Stimulated activated CD8-positive, alpha-beta memory T cell treated with anti-CD3 and anti-CD28 coated beads, Interleukin-15, amount 100 ng/mL, for 48 hours (primary cell): ENCODE data around the gene KHDRBS2.

Source experiments
- DNase-seq, 2 donors: peaks; one replicate each; pipeline ENCODE4 v3.0.0-alpha.2; 2020; ENCODE audit warnings: low read depth in 2 of 2

KHDRBS2 gene

DNA sequence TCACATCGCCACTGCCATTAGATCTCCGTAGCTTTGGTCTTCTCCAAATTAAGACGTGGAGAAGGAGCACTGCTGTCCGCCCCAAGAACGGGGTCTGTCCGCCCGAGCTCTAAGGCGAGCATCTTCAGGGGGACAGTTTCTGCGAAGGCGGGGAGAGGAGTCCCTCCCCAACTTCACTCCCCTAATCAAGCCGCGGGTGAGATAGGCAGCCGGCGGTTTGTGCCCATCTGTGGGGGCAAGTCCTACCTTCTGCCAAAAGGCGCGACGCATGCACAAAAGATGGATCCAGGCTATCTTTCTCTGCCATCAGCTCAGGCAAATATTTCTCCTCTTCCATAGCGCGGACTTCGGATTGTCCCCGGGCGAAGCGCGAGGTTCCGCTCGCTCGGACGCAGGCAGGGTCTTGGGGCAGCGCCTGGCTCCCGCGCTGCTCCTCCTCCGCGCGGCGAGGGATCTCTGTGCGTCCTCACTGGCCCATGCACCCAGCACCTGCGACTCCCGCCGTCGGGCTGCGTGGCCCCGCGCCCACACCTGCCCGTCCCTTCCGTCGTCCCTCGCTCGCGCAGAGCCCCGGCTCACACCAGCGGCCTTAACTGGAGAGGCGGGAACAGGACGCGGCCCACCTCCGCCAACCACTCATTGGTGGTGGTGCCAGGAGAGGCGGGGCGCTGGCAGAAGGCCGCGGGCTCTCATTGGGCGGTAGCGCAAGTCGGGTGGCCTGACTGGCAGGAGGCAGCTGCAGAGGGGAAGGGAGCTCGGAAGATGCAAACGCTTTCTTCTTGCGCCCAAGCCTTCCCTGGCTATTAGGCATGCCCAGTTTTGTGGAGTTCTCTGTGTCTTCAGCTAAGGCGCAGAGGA is at the start of gene KHDRBS2:
Gene KHDRBS2, minus strand, starts transcription at position 614 of the 858 bp plus-strand sequence.
- no peak for DNase-seq

- DNase-seq: no peak
These were observed 42.6 kb upstream of the KHDRBS2 start for GRCh38 chr6:62328607-62329006.

GRCh38 chr6:62324834-62325233 is 38.8 kb upstream of the KHDRBS2 start:
- DNase-seq: no peak

DNA sequence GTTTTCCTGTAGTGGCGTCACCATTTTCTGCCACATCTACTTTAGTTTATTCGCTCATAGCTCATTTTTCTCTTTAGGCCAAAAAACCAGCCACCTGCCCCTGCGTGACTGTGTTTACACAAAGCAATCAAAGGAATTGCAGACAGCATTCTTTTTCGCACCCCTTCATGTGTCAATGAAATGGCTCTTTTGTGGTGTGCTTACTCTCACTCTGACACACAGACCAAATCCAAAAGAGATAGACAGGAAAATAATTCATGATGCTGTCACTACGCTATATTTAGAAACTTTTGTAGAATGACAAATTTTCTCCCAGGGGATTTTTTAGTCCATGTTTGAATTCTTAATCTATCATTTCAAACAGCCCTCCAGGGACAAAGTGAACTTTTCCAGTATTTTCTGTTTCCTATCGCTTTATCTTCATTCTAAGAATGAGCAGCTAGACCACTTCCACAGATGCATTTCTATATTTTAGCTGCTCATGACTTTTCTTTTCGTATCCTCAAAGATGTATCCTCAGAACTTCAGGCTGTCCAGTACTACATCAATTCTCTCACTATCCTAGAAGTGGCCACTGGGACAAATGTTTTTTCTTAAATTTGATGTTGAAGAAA is 37.9 kb upstream of the KHDRBS2 start:
- no peak for DNase-seq

DNA sequence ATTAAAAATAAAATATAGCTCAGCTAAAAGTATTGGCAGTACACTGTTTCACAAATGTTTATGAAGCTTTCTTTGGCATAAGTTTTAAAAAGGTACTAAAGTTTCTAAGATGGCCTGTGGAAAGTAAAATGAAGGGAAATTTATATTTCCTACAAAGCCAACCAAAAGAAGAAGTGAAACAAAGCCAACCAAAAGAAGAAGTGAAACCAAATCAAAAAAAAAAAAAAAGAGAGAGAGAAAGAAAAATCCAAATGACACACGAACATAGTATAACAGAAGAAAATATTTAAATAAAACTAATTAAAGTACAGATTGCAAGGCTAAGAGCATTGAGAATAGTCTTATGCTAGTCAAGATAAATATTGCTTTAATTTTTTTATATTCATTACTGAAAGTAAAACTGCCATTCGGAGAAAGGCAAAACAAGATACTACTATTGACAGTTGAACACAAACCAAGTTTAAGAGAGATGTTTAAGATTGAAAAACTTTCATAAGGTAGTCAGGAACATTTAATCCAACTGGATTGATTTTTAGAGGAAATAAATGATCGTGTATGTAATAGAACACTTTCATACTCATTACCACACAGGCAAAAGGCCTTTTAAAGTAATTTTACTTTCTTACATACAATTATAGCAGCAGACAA is 12.8 kb upstream of the KHDRBS2 start:
- DNase-seq: no peak

- no peak for DNase-seq
These were observed 10.5 kb upstream of the KHDRBS2 start for GRCh38 chr6:62296541-62296940.

GRCh38 chr6:62288974-62289373 is 2.9 kb upstream of the KHDRBS2 start:
- no peak for DNase-seq

- no peak for DNase-seq
These were observed 2.5 kb upstream of the KHDRBS2 start for GRCh38 chr6:62288562-62288961.

DNA sequence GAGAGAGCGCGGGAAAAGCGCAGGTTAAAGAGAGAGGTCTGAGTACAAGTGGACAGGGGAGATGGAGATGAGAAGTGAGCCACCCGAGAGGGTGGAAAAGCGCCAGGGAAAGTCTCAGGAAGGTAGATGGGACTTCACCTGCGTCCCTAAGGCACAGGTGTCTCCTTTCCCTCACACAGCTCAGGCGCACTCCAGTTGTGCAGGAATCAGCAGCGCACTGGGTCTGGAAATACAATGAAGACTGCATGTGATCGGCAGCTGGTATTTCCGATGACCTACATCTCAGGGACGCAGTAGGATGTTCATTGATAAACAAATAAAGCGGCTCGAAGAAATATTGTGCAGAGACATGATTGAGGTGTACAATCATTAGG is 432 bp upstream of the KHDRBS2 start:
- no peak for DNase-seq

DNA sequence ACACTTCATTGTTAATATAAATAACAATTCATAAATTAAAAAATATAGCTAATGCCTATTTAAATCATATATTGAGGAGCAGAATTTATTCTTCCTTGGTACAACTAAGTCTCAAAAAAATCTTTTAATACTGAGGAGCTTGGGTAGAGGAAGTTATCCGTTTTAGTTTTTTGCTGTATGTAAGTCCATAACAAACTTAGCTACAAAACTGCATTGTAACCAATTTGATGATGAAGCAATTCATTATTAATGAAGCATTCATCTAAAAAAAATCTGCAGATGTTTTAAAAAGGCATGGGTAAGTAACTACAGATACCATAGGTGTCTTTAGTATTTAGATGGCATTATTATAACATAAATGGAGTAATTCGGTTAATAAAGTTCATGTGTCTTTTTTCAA is 1.3 kb downstream of the KHDRBS2 start:
- no peak for DNase-seq

DNA sequence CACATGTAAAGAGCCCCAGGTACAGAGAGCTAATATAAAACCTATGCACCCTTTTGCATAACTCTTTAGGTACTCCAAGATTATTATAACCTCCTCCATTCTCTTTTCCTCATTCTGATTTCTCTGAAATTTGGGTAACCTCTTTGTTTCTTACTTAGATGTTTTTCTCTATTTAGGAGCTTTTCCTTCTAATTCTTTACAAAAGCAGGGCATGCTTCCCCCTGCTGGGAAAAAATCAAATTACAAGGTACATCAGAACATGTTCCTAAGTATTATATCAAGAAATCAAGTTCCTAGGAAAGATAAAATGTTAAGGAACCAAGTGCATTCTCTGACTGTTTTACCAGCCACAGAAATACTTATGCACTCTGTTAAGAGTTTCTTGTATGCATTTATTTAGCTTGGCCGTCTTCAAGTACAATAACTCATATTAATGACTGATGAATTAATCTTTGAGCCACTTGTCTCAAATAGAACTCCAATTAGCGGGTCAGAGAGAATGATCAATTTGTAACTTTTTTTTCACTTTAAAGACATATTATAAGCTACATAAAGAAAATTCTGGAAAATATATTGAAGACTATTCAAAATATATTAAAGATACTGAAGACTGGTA is 2.1 kb downstream of the KHDRBS2 start:
- no peak for DNase-seq

- no peak for DNase-seq
These were observed 2.7 kb downstream of the KHDRBS2 start for GRCh38 chr6:62283365-62283764.

DNA sequence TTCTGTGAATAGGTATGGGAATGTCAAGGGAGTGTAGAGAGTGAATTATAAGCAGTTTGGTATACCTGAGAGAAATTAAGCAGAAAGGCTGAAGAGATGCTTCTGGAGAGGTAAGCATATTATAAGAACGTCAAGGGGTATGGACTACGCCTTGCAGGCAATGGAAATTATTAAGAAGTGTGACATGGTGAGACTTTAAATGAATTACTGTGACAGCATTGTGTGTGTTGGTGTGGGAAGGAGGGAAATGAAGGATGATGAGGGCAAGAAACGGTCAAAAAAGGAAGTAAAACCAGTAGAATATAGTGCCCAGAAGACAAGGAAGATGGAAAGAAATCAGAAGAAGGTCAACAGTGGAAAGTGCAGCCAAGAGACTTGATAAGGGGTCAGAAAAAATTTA is 5.9 kb downstream of the KHDRBS2 start:
- no peak for DNase-seq

DNA sequence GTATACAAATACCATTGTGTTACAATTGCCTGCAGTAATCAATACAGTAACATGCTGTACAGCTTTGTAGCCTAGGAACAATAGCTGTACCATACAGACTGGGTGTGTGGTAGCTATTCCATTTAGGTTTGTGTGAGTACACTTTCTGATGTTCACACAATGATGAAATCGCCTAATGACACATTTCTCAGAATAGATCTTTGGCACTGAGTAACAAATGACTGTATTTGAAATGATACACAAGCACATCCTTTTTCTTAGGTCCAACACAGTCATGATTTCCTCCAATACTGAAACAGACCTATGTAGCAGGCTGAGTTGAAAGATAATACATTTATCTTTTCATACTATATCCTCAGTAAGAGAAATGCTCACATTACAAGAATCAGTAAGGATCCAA is 13.9 kb downstream of the KHDRBS2 start:
- no peak for DNase-seq

GRCh38 chr6:62265906-62266525 is 20.0 kb downstream of the KHDRBS2 start:
- no peak for DNase-seq

GRCh38 chr6:62262283-62262682 is 23.7 kb downstream of the KHDRBS2 start:
- no peak for DNase-seq

DNA sequence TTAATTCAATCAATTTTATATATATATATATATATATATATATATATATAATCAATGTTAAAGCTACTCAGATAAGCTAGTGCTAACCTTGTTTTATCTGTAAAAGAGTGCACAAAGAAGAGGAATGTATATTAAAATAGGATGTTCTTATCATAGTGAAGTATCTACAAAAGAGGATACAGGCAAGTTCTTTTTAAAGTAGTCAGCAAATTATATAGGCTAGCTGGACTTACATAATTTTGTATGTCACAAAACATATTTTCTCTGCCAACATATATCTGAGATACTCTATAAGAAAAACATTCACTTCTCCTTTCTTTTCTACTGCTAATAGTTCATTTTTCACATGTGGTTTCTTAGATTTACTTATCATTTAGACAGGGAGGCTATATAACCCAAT is 39.9 kb downstream of the KHDRBS2 start:
- DNase-seq: no peak

DNA sequence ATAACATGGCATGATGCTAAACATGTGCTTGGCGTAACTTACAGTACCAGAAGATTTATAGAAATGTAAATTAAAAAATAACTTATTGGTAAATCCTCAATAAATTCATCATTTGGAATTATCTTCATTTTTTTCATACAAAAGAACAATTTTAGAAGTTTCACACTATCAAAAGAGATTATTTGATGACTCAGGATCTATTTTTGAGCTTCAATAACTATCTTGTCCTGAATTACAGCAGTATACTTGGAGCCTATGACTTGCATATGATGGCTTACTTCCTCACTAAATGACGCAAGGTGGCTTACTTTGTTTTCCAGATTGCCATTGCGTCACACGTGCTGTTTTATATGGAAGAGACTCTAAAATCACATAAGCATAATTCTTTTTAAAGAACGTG is 49.2 kb downstream of the KHDRBS2 start:
- no peak for DNase-seq

DNA sequence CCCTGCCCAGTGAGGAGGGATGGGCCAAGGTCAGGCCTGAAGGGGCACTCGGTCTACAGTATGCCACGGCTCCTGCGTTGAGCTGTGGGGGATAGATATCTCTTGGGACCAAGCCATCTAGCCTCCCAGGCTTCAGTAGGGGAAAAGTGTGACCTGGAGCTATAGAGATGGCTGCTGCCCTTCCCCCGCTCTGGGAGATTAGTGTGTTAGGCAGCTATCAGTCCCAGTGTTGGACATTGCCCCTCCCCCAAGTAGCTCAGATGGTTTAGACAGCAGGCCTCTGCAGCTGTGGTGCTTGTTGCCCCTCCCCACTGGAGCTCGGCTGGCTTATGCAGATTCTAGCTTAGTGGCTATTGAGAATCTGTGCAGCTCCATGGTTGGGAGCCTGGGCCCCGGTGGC is 56.8 kb downstream of the KHDRBS2 start:
- no peak for DNase-seq

- DNase-seq: no peak
These were observed 68.2 kb downstream of the KHDRBS2 start for GRCh38 chr6:62217866-62218265.

GRCh38 chr6:62202078-62202477 is 83.9 kb downstream of the KHDRBS2 start:
- no peak for DNase-seq

DNA sequence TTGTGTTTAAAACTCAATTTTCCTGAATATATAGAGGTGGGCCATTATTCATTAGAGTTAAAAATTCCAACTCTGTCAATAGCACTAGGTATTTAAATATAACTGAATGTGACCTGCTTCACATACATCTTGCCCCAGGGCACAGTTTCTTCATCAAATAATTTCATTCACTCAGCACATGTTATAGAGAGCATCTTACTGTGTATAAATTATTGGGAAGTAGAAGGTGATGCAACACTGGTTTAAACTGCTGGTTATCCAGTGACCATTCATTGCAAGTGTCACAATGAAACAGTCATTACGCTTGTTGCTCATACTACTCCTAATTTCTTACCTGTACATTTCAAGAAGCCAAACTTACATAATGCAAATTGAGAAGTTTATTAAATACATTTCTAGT is 93.4 kb downstream of the KHDRBS2 start:
- no peak for DNase-seq
